Neural cell (in vitro differentiated cells): ENCODE results near the gene MEPCE. TPM values are rescaled to one million over a fixed set of nuclear protein-coding genes. Genes with fewer than 3 reads are reported as not detected.
"Not testable (repeated sequence)": the region's sequence is repeated elsewhere in the genome, so short reads cannot be mapped to it uniquely, and the experiment has no call there.

Experiments
- H2AFZ ChIP-seq: fragments of 200-600, 300-800 bp; sonication (generic), shearing (Covaris generic); 2 replicates; pipeline ENCODE4 v1.6.0; 2014; ENCODE audit warnings: low read depth, mild to moderate bottlenecking, antibody characterized with exemption, low read length, moderate library complexity
- H3F3A ChIP-seq: fragments of 200-600 bp; shearing (Covaris generic); 2 replicates; pipeline ENCODE4 v1.6.1; 2016; ENCODE audit warnings: mild to moderate bottlenecking, moderate library complexity, mixed read lengths, antibody characterized with exemption, low read length; ENCODE audit not compliant: insufficient read depth, poor library complexity, severe bottlenecking
- H3K27ac ChIP-seq: fragments of 200-600, 300-800 bp; sonication (generic), shearing (Covaris generic); 2 replicates; pipeline ENCODE4 v1.5.1; 2014; ENCODE audit warnings: mild to moderate bottlenecking, low read length, moderate library complexity
- H3K27me3 ChIP-seq: fragments of 300-800, 200-600 bp; sonication (generic), shearing (Covaris generic); 2 replicates; pipeline ENCODE4 v1.6.0; 2014; ENCODE audit warnings: mild to moderate bottlenecking, low read depth, low read length, moderate library complexity; ENCODE audit not compliant: insufficient read depth
- H3K36me3 ChIP-seq: fragments of 300-800, 200-600 bp; sonication (generic), shearing (Covaris generic); 2 replicates; pipeline ENCODE4 v1.5.1; 2014; ENCODE audit warnings: mild to moderate bottlenecking, antibody characterized with exemption, low read length, moderate library complexity; ENCODE audit not compliant: insufficient read depth
- H3K4me2 ChIP-seq: fragments of 300-800, 200-600 bp; sonication (generic), shearing (Covaris generic); 2 replicates; pipeline ENCODE4 v1.6.0; 2014; ENCODE audit warnings: mild to moderate bottlenecking, low read length
- H3K4me3 ChIP-seq: fragments of 300-800, 200-600 bp; sonication (generic), shearing (Covaris generic); 2 replicates; pipeline ENCODE4 v1.5.1; 2014; ENCODE audit warnings: mild to moderate bottlenecking, low read length, moderate library complexity
- H3K79me2 ChIP-seq: fragments of 200-600 bp; shearing (Covaris generic); replicated peaks from 2 replicates; pipeline ENCODE4 v1.6.0; 2014; ENCODE audit warnings: mild to moderate bottlenecking, low read length, moderate library complexity; ENCODE audit not compliant: insufficient read depth
- H3K9ac ChIP-seq: fragments of 300-800, 200-600 bp; sonication (generic), shearing (Covaris generic); 2 replicates; pipeline ENCODE4 v1.6.1; 2016; ENCODE audit warnings: mild to moderate bottlenecking, low read length, mixed read lengths
- H3K9me2 ChIP-seq: fragments of 200-600 bp; shearing (Covaris generic); 2 replicates; pipeline ENCODE4 v1.6.1; 2016; ENCODE audit warnings: mild to moderate bottlenecking, low read length, mixed read lengths; ENCODE audit not compliant: insufficient read depth
- H3K9me3 ChIP-seq: fragments of 200-600, 300-800 bp; sonication (generic), shearing (Covaris generic); 2 replicates; pipeline ENCODE4 v1.6.1; 2016; ENCODE audit warnings: mild to moderate bottlenecking, mixed run types, low read length, moderate library complexity, mixed read lengths
- H4K20me1 ChIP-seq: fragments of 200-600 bp; shearing (Covaris generic); 2 replicates; pipeline ENCODE4 v1.6.1; 2016; ENCODE audit warnings: mild to moderate bottlenecking, mixed run types; ENCODE audit not compliant: insufficient read depth
- EP300 ChIP-seq: fragments of 450-650 bp; conservative IDR thresholded peaks from 2 replicates; pipeline ENCODE4 v1.6.1; 2014; ENCODE audit warnings: antibody characterized with exemption, mild to moderate bottlenecking, moderate library complexity; ENCODE audit not compliant: poor library complexity, severe bottlenecking
- EZH2 ChIP-seq: fragments of 200-600, 300-800 bp; shearing (Covaris generic), sonication (generic); IDR thresholded peaks from 2 replicates; pipeline ENCODE4 v1.6.1; 2014; ENCODE audit warnings: antibody characterized with exemption, low read length, borderline replicate concordance, mild to moderate bottlenecking; ENCODE audit not compliant: insufficient read depth, poor library complexity, severe bottlenecking
- MXI1 ChIP-seq: fragments of 450-650 bp; conservative IDR thresholded peaks from 2 replicates; pipeline ENCODE4 v1.6.1; 2014; ENCODE audit warnings: antibody characterized with exemption, mild to moderate bottlenecking; ENCODE audit not compliant: poor library complexity, severe bottlenecking
- RAD21 ChIP-seq: fragments of 450-650 bp; conservative IDR thresholded peaks from 2 replicates; pipeline ENCODE4 v1.6.1; 2014; ENCODE audit warnings: antibody characterized with exemption, mild to moderate bottlenecking, moderate library complexity
- REST ChIP-seq: IDR thresholded peaks from 2 replicates; pipeline ENCODE4 v1.6.1; 2012; ENCODE audit warnings: borderline replicate concordance
- SMC3 ChIP-seq: fragments of 450-650 bp; conservative IDR thresholded peaks from 2 replicates; pipeline ENCODE4 v1.6.1; 2014; ENCODE audit warnings: antibody characterized with exemption, mild to moderate bottlenecking, moderate library complexity; ENCODE audit not compliant: poor library complexity
- TAF1 ChIP-seq: IDR thresholded peaks from 2 replicates; pipeline ENCODE4 v1.6.1; 2012; ENCODE audit warnings: low read depth
- polyA plus RNA-seq: library from polyadenylated mRNA; depleted of rRNA; stranded (reverse); fragments of >200 nt; gene quantifications from 2 replicates; pipeline ENCODE4 v1.2.3, GENCODE V29; 2014

The MEPCE gene
- polyA plus RNA-seq, 1 donor from 2014 or later = 15.0 TPM

DNA sequence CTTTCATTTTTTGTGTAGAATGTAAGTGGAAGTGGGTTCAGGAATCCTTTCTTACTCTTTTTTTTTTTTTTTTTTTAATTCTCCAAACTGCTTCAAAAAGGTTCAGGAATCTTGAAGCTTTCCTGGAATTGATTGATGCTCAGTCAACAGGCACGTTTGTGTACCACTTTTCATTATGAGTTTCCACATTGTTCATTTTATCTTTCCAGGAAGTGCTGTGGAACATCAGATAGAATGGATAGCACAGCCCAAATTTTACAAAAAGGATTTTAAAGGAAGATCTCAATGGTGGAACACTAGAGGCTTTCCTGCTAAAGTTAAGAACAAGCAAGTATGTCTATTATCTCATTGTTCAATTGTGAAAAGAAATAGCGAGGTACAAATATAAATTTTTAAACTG lies 8.5 kb downstream of the MEPCE start:
- H4K20me1 ChIP-seq = no peaks in the 10 kb centered on the region
- H3K27me3 ChIP-seq = no peaks in the 10 kb centered on the region
- no peak overlapping the region for H3K27ac ChIP-seq

DNA sequence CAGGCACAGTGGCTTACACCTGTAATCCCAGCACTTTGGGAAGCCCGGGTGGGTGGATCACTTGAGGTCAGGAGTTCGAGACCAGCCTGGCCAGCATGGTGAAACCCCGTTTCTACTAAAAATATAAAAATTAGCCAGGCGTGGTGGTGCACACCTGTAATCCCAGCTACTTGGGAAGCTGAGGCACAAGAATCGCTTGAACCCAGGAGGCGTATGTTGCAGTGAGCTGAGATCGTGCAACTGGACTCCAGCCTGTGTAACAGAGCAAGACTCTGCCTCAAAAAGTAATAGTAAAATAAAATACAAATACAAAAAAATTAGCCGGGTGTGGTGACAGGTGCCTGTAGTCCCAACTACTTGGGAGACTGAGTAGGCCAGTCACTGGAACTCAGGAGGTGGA lies 9.1 kb downstream of the MEPCE start:
- H3F3A ChIP-seq, H3K79me2 ChIP-seq, H3K27me3 ChIP-seq, H3K27ac ChIP-seq, H3K36me3 ChIP-seq, H4K20me1 ChIP-seq, H3K9ac ChIP-seq, H3K9me2 ChIP-seq, H2AFZ ChIP-seq, H3K9me3 ChIP-seq, H3K4me2 ChIP-seq, H3K4me3 ChIP-seq: not testable (repeated sequence)

More for the DNA sequence above, 8.5 kb downstream of the MEPCE start:
- TF ChIP-seq REST (no peak), EZH2 (no peak)
- no peak overlapping the region for H2AFZ ChIP-seq
- H3K36me3 ChIP-seq = no peaks in the 10 kb centered on the region
- H3F3A ChIP-seq = no peaks in the 10 kb centered on the region
- no peaks in the 10 kb centered on the region for H3K9me2 ChIP-seq
- H3K9ac ChIP-seq = no peak overlapping the region
- no peaks in the 10 kb centered on the region for H3K9me3 ChIP-seq
- no peak overlapping the region for H3K4me3 ChIP-seq
- no peak overlapping the region for H3K4me2 ChIP-seq
- H3K79me2 ChIP-seq = peaks cover 7% of the 10 kb centered on the region

GRCh38 chr7:100439244-100439643 lies 9.6 kb downstream of the MEPCE start:
- not testable (repeated sequence) for H3K4me3 ChIP-seq, H3K9ac ChIP-seq, H3K36me3 ChIP-seq, H3K27ac ChIP-seq, H3K79me2 ChIP-seq, H3K9me3 ChIP-seq, H3K27me3 ChIP-seq, H4K20me1 ChIP-seq, H3K4me2 ChIP-seq, H2AFZ ChIP-seq, H3K9me2 ChIP-seq, H3F3A ChIP-seq

- Histone ChIP-seq H3K9me2 (no peaks in the 10 kb centered on the region), H3K36me3 (no peaks in the 10 kb centered on the region), H2AFZ (no peak overlapping the region), H3K4me2 (no peak overlapping the region), H3K27ac (no peak overlapping the region), H4K20me1 (no peaks in the 10 kb centered on the region), H3K9me3 (no peaks in the 10 kb centered on the region), H3K79me2 (no peaks in the 10 kb centered on the region), H3F3A (no peaks in the 10 kb centered on the region), H3K9ac (no peak overlapping the region), H3K4me3 (no peak overlapping the region), H3K27me3 (no peaks in the 10 kb centered on the region)
- no peak for TF ChIP-seq REST
- no peak for TF ChIP-seq MXI1
- TF ChIP-seq TAF1 = no peak
- no peak for TF ChIP-seq EP300
- no peak for TF ChIP-seq RAD21
- no peak for TF ChIP-seq SMC3
- TF ChIP-seq EZH2 = no peak
Measured at GRCh38 chr7:100441641-100442535, 12.3 kb downstream of the MEPCE start.
